Transverse colon (tissue), 4 donors: Measurements from ENCODE around the gene COLEC12. TPM values are rescaled to one million over a fixed set of nuclear protein-coding genes. Genes with fewer than 3 reads are reported as not detected.

ENCODE experiments used
- DNase-seq: peaks from one replicate; pipeline ENCODE4 v3.0.0-alpha.2; 2019
- H3K27ac ChIP-seq, 4 donors: fragments of 200-600 bp; sonication (generic); 2 replicates each; pipeline ENCODE4 v1.5.1; 2016 to 2018; ENCODE audit warnings: inconsistent platforms in 4 of 4
- H3K27me3 ChIP-seq: fragments of 200-600 bp; sonication (generic); 2 replicates; pipeline ENCODE4 v1.5.1; 2017; ENCODE audit warnings: inconsistent platforms
- H3K36me3 ChIP-seq, 4 donors: fragments of 200-600 bp; sonication (generic); 2 replicates each; pipeline ENCODE4 v1.5.1; 2017 to 2019; ENCODE audit warnings: inconsistent platforms in 4 of 4
- H3K4me1 ChIP-seq, 4 donors: fragments of 200-600 bp; sonication (generic); 2 replicates each; pipeline ENCODE4 v1.5.1; 2017 to 2020; ENCODE audit warnings: inconsistent platforms in 4 of 4
- H3K4me3 ChIP-seq, 4 donors: fragments of 200-600 bp; sonication (generic); 1 replicate in 1 of 4; 2 replicates in 3 of 4; pipeline versions ENCODE4 v1.5.1 to v1.6.1; 2017 to 2019; ENCODE audit warnings: inconsistent platforms in 4 of 4
- H3K9me3 ChIP-seq, 2 donors: fragments of 200-600 bp; sonication (generic); 2 replicates each; pipeline ENCODE4 v1.5.1; 2017 to 2019; ENCODE audit warnings: inconsistent platforms in 2 of 2
- CTCF ChIP-seq, 5 experiments: fragments of 200-600 bp in 3 of 5; fragments of 450-650 bp in 2 of 5; sonication (generic) in 3 of 5; IDR thresholded peaks; 1 replicate in 2 of 5; 2 replicates in 3 of 5; pipeline ENCODE4 v1.5.1; 2016 to 2017; ENCODE audit warnings: antibody characterized with exemption in 5 of 5, inconsistent platforms in 3 of 5, mild to moderate bottlenecking in 2 of 5, moderate library complexity in 1 of 5
- EP300 ChIP-seq: sonication (generic); formaldehyde crosslinking; IDR thresholded peaks from one replicate; pipeline ENCODE4 v1.6.1; 2017; ENCODE audit warnings: antibody characterized with exemption, low read depth
- POLR2A ChIP-seq: fragments of 450-650 bp; IDR thresholded peaks from one replicate; pipeline ENCODE4 v1.6.1; 2016; ENCODE audit warnings: antibody characterized with exemption, mild to moderate bottlenecking, moderate library complexity
- POLR2AphosphoS5 ChIP-seq, 3 donors: sonication (generic); formaldehyde crosslinking; IDR thresholded peaks; one replicate each; pipeline ENCODE4 v1.6.1; 2016; ENCODE audit warnings: antibody characterized with exemption in 3 of 3
- WGBS, 2 donors: methylation state at CpG; one replicate each; pipeline ENCODE4 v1.1.5; 2018; ENCODE audit warnings: low coverage in 1 of 2; 5-methylcytosine and 5-hydroxymethylcytosine counted together
- in situ Hi-C, 4 donors: fragments of 200-750 bp; cut with MboI; loops; one replicate each; pipeline versions ENCODE4 v1.15.0 to v1.15.1; 2017; ENCODE audit warnings: low sequenced_read_pairs in 3 of 4, low pct_ligation_motif_present in 1 of 4, low pct_unique_long_range_greater_than_20kb in 1 of 4
- intact Hi-C: fragments of 100-400 bp; cut with DNase I; formaldehyde crosslinking; loops from one replicate; pipeline ENCODE4 v1.15.1; 2023; ENCODE audit warnings: low total_unique reads
- total RNA-seq, 4 donors: library from RNA; depleted of rRNA; stranded (reverse); fragments of >200 nt; gene quantifications; one replicate each; pipeline ENCODE4 v1.1.0, GENCODE V29; 2016

COLEC12 gene
- total RNA-seq, 4 donors from 2014 or later = 1.4 to 7.8 (median 2.8) TPM

- H3K27ac ChIP-seq = no peak overlapping the region
- no peak for DNase-seq
These were observed 32.1 kb upstream of the COLEC12 start for GRCh38 chr18:532632-533031.

GRCh38 chr18:532018-532417 lies 31.5 kb upstream of the COLEC12 start:
- WGBS, 2 donors = 31% methylated on average over 4 of the region's 4 CpGs; no CpG with 5 or more reads in 1 of the 2 donors
- H3K27ac ChIP-seq = no peak overlapping the region

More at GRCh38 chr18:532632-533031, 32.1 kb upstream of the COLEC12 start:
- no peak overlapping the region for H3K4me3 ChIP-seq
- H3K36me3 ChIP-seq = no peaks in the 10 kb centered on the region
- H3K27me3 ChIP-seq = no peaks in the 10 kb centered on the region
- H3K4me1 ChIP-seq = no peaks in the 10 kb centered on the region
- no peaks in the 10 kb centered on the region for H3K9me3 ChIP-seq
- in situ Hi-C loops = no loop called here
- intact Hi-C loops = no loop called here
- TF ChIP-seq POLR2AphosphoS5 (IDR thresholded peaks at IDR 0.05) (no peak), EP300 (no peak), CTCF (IDR thresholded peaks at IDR 0.05) (no peak), POLR2A (no peak)

GRCh38 chr18:527146-527545 lies 26.6 kb upstream of the COLEC12 start:
- TF ChIP-seq EP300 (no peak), POLR2A (no peak), POLR2AphosphoS5 (IDR thresholded peaks at IDR 0.05) (no peak), CTCF (IDR thresholded peaks at IDR 0.05) (no peak)
- Histone ChIP-seq H3K4me3 (no peak overlapping the region), H3K4me1 (peaks cover 0 to 9% (median 0%) of the 10 kb centered on the region in 4 donors), H3K27ac (no peak overlapping the region), H3K9me3 (no peaks in the 10 kb centered on the region), H3K27me3 (no peaks in the 10 kb centered on the region), H3K36me3 (no peaks in the 10 kb centered on the region)
- 22 to 24% methylated on average over 1 of the region's 1 CpG for WGBS, 2 donors
- in situ Hi-C loops (no loop called here), intact Hi-C loops (no loop called here)
- DNase-seq = no peak

More at GRCh38 chr18:532018-532417, 31.5 kb upstream of the COLEC12 start:
- TF ChIP-seq POLR2A (no peak), POLR2AphosphoS5 (IDR thresholded peaks at IDR 0.05) (no peak), EP300 (no peak), CTCF (IDR thresholded peaks at IDR 0.05) (no peak)
- H3K27me3 ChIP-seq = no peaks in the 10 kb centered on the region
- no peaks in the 10 kb centered on the region for H3K4me1 ChIP-seq
- intact Hi-C loops = no loop called here
- in situ Hi-C loops = no loop called here
- H3K9me3 ChIP-seq = no peaks in the 10 kb centered on the region
- no peaks in the 10 kb centered on the region for H3K36me3 ChIP-seq
- DNase-seq = no peak
- no peak overlapping the region for H3K4me3 ChIP-seq

- H3K27ac ChIP-seq = no peak overlapping the region
- TF ChIP-seq CTCF (IDR thresholded peaks at IDR 0.05) = no peak
- TF ChIP-seq EP300 = no peak
- in situ Hi-C loops = no loop called here
- H3K9me3 ChIP-seq = no peaks in the 10 kb centered on the region
- WGBS, 2 donors = 60 to 83% methylated on average over 1 to 2 of the region's 2 CpGs
- intact Hi-C loops = no loop called here
- H3K4me1 ChIP-seq = peaks cover 0 to 9% (median 0%) of the 10 kb centered on the region in 4 donors
- H3K4me3 ChIP-seq = no peak overlapping the region
- no peaks in the 10 kb centered on the region for H3K27me3 ChIP-seq
- DNase-seq = no peak
- H3K36me3 ChIP-seq = no peaks in the 10 kb centered on the region
These were observed 26.2 kb upstream of the COLEC12 start for GRCh38 chr18:526681-527080.
